HUDEP-2 (cell line): Measurements from ENCODE around the gene LCN9.

Source experiments
- DNase-seq, 76 experiments: peaks; one replicate each; lab custom pipeline; 2025; ENCODE audit not compliant: unreplicated experiment in 76 of 76; lab: John Stamatoyannopoulos, UW

LCN9 gene

DNA sequence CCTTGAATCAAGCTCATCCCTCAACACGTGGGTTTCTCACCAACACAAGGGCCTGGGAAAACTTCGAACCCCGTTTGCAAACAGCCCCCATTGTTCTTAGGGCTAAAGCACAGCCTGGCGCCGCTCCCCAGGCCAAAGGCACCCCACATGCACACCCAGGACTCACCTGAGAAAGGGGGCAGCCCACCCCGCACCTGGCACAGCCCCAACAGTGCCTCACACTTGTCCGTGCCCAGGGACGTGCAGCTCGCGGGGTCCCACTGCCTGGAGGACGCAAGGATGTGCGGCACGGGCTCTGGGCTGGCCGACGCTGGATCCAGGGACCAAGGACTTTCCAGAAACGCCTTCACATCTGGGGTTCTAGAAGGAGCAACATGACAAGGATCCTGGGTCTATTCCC lies 33.3 kb downstream of the LCN9 start:
- no peak for DNase-seq

DNA sequence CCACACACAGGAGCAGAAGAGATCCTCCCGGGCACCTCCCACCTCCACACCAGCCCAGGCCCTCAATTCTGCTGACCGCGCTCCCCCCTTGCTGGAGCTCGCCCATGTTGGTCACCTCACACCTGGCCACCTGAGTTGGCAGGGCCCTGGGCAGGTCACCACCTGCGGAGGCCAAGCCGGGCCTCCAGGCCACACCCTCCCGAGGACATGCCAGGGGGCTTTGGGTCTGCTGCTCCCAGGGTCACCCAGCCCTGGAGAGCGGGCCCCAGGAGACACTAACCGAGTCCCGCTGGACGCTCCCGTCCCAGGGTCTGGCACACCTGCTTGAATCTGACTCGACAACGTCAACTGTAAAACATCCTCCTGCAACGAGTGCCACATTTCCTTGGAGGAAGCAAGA lies 34.1 kb downstream of the LCN9 start:
- DNase-seq: no peak

- no peak for DNase-seq
Observed at GRCh38 chr9:135698236-135698635, 35.1 kb downstream of the LCN9 start.

GRCh38 chr9:135698767-135699166 lies 35.7 kb downstream of the LCN9 start:
- DNase-seq: no peak

GRCh38 chr9:135699440-135699839 lies 36.3 kb downstream of the LCN9 start, which contains the start of gene SOHLH1:
Gene SOHLH1 (minus strand): TSS chr9:135699481. CDS start chr9:135699467, 14 bp downstream.
- no peak for DNase-seq

DNA sequence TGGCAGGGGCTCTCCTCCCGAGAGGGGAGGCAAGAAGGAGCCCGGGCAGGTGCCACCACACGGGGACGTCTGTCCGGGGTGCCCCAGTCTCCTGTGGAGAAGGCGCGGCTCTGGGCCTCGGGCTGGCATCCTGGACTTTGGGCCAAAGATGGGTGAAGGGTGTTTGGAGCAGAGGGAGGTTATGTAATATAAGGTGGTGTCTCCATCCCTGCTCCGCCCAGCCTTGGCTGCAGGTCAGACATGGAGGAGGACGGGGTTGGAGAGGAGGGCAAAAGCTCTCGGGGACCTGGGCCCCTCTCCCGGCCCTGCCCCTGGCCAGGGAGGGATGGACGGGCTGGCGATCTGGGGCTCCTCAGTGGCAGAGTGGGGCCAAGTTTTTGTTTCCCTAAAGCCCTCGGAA lies 37.4 kb downstream of the LCN9 start:
- no peak for DNase-seq

GRCh38 chr9:135701067-135701958 lies 38.2 kb downstream of the LCN9 start:
- no peak for DNase-seq

GRCh38 chr9:135701959-135702721 lies 39.0 kb downstream of the LCN9 start, which contains the start of gene KCNT1:
Gene KCNT1 (plus strand): TSS chr9:135702185. CDS start chr9:135702259, 74 bp downstream.
- DNase-seq: peak in 38 of 76 experiments; percentile 2 to 50 (median 18)

DNA sequence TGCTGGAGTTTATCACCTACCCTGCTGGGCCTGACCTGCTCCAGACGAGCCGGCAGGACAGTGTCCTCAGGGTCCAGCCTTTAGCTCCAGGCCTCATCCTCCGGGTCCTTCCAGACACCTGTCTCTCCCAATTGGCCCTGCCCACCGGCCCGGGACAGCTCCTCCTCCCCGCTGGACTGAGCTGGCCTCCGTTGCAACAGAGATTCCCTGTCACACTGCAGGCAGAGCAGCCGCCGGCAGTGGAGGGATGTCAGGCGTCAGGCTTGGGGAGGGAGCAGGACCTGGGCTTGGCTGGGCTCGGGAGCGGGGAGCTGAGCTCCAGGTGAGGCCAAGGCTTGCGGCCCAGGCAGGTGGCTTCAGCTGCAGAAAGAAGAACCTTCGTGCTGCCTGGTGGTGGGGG lies 40.6 kb downstream of the LCN9 start:
- no peak for DNase-seq

- no peak for DNase-seq
Observed at GRCh38 chr9:135704483-135704882, 41.4 kb downstream of the LCN9 start.

DNA sequence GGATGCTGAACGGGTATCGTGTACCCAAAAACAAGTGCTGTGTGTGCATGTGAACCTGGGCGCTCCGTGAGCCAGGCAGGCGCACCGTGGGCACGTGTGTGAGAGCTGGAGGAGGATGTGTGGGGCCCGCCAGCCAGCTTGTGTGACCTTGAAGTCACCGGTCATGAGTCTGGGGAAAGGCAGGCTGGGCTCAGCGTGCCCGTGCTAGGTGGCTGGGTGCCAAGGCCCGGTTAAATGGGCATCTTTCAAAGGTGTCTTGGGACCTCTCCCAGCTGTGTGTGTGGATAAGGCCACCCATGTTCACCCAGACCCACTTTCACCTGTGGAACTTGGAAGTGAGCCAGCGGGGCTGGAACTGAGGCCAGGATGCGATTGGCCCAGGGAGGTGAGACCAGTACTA lies 42.3 kb downstream of the LCN9 start:
- no peak for DNase-seq

GRCh38 chr9:135706288-135706687 lies 43.2 kb downstream of the LCN9 start:
- no peak for DNase-seq

DNA sequence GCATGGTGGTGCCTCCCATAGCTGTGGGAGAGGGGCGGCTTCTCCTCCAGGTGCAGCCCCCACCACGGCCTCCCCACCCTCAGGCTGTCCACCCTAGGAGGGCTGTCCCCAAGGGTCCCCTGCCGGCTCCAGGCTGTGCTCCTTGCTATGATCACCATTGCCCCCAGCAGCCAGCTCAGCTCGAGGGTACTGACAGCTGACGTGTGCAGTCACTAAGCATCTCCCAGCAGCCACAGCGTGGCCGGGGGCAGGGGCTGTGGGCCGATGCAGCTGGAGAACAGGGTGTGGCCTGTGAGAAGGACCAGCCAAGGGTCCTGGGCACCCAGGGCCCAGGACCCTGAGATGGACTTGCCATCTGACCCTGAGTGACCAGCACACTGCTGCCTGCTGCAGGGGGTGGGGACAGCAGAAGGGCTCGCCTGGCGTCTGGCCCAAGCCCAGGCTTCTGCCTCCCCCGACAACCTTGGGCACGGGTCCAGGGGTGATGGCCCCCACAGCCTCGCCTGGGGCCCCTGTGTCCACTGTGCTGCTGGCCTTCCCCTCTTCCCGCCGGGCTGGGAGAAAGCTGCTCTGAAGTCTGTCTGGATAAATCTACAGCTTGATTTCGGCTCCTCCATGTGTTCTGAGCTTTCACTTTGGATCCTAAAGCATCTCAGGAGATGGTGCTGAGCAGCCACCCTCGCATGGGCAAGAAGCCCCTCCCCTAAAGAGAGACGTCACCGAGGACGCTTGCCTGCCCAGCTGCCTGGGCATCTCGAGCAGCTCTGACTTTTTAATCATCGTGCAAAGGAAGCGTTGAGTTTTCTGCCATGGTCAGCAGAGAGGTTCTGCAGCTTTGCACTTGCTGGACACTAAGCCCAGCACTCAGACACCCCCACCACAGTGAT lies 44.4 kb downstream of the LCN9 start:
- no peak for DNase-seq

- DNase-seq: no peak
Observed at GRCh38 chr9:135708164-135708563, 45.1 kb downstream of the LCN9 start.

- DNase-seq: no peak
Observed at GRCh38 chr9:135711391-135711790, 48.3 kb downstream of the LCN9 start.

DNA sequence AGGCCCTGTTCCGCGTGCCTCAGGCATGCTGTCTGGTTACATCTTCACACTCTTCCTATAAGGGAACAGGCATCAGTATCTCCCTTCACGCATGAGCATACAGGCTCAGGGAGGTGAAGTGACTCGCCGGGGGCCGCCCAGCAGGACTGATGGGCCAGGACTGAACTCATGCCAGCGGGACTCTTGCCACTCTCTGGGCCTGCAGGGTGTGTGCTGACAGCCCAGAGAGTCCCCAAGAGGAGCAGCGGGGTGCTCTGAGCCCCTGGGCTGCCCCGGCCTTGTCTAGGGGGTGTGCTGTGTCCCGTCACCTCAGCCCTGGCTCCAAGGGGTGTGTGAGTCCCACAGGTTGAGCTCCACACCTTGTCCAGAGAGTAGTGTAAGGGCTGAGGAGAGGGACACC lies 48.8 kb downstream of the LCN9 start:
- no peak for DNase-seq

- DNase-seq: no peak
Observed at GRCh38 chr9:135712613-135713295, 49.6 kb downstream of the LCN9 start.

DNA sequence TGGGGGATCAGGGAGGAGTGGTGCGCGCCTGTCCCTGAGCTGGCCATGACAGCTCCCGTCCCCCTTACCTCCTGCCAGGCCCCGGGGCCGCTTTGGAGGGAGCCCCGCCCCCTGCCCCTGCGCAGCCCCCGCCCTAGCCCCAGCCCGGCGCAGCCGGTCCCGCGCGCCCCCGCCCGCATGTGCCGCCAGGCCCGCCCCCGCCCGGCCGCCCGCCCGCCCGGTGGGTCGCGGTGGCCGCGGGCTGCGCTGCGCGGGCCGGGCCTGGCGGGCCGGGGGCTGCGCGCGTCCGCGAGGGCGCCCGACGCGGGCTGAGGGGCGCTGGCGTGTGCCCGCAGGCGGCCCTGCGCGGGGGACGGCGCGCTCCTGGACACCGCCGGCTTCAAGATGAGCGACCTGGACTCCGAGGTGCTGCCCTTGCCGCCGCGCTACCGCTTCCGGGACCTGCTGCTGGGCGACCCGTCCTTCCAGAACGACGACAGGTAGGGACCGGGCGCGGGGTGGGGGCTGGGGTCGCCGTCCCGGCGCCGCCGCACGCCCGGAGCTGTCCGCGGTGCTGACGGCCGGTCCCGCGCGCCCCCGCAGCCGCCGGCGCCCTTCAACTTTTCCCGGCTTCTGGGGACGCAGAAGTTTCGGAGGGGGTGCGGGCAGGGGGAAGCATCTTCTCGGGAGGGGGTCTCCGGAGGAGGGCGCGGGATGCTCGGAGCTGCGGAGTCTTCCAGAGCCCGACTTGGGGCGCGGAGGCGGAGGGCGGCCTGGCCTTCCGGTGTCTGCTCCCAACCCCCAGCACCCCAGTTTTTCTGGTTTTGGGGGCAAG lies 51.3 kb downstream of the LCN9 start:
- no peak for DNase-seq

DNA sequence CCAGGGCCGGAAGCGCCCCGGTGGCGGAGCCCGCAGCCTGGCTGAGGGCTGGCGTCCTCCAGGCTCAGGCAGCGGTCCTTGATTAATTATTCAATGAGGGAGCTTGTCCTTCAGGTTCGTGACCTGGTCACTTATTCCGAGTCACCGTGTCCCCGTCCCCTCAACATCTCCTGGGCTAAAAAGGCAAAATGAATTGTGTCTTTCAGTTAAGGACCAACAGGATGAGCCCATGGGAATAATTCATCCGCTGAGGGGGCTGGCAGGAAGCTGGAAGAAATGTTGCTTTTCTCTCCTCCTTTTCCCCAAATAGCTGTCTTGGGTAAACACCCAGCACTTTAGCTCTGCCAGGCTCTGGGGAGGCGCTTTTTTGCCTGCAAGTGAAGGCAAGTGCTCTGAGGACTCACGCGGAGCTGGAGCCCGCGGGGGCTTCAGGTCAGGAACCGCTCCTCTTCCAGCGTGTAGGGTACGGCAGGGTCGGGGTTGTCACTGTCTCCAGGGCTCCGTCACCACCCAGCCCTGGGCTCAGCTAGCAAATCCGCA lies 52.0 kb downstream of the LCN9 start:
- DNase-seq: no peak
